Activated CD4-positive, alpha-beta T cell treated with anti-CD3 and anti-CD28 coated beads, Interleukin-2, amount 10 ng/mL, durations not matched to agents 24 days and 14 days (primary cell): ENCODE results near the gene TNFRSF9. TPM values are rescaled to one million over a fixed set of nuclear protein-coding genes. Genes with fewer than 3 reads are reported as not detected.
"Not testable (repeated sequence)": the region's sequence is repeated elsewhere in the genome, so short reads cannot be mapped to it uniquely, and the experiment has no call there.

Source experiments
- DNase-seq: peaks from one replicate; pipeline ENCODE4 v3.0.0; 2022
- H3K27ac Mint-ChIP-seq: one replicate; pipeline ENCODE4 v1.8.0; 2022; ENCODE audit warnings: mild to moderate bottlenecking, mixed read lengths
- H3K27me3 Mint-ChIP-seq: one replicate; pipeline ENCODE4 v1.8.0; 2022; ENCODE audit warnings: mixed read lengths
- H3K36me3 Mint-ChIP-seq: one replicate; pipeline ENCODE4 v1.8.0; 2022; ENCODE audit warnings: low read depth, mild to moderate bottlenecking, mixed read lengths
- H3K4me1 Mint-ChIP-seq: one replicate; pipeline ENCODE4 v1.8.0; 2021; ENCODE audit warnings: mixed read lengths
- H3K4me3 Mint-ChIP-seq: one replicate; pipeline ENCODE4 v1.8.0; 2022; ENCODE audit warnings: mild to moderate bottlenecking, moderate library complexity, mixed read lengths
- H3K9me3 Mint-ChIP-seq: one replicate; pipeline ENCODE4 v1.8.0; 2021; ENCODE audit warnings: mixed read lengths
- intact Hi-C: fragments of 100-400 bp; cut with micrococcal nuclease; formaldehyde crosslinking; loops from one replicate; pipeline ENCODE4 v1.15.1; 2023
- total RNA-seq: library from RNA; stranded (reverse); gene quantifications from 2 replicates; pipeline ENCODE4 v1.2.3, GENCODE V29; 2022

TNFRSF9 gene
- total RNA-seq, 1 donor from 2014 or later, result 30.9 TPM

DNA sequence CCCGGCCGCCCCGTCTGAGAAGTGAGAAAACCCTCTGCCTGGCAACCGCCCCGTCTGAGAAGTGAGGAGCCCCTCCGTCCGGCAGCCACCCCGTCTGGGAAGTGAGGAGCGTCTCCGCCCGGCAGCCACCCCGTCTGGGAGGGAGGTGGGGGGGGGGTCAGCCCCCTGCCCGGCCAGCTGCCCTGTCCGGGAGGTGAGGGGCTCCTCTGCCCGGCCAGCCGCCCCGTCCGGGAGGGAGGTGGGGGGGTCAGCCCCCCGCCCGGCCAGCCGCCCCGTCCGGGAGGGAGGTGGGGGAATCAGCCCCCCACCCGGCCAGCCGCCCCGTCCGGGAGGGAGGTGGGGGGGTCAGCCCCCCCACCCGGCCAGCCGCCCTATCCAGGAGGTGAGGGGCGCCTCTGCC, 12.2 kb upstream of the TNFRSF9 start:
- peaks cover 53% of the 10 kb centered on the region for H3K4me1 Mint-ChIP-seq
- H3K27ac Mint-ChIP-seq, DNase-seq, H3K9me3 Mint-ChIP-seq, intact Hi-C loops, H3K27me3 Mint-ChIP-seq, H3K4me3 Mint-ChIP-seq, H3K36me3 Mint-ChIP-seq: not testable (repeated sequence)

DNA sequence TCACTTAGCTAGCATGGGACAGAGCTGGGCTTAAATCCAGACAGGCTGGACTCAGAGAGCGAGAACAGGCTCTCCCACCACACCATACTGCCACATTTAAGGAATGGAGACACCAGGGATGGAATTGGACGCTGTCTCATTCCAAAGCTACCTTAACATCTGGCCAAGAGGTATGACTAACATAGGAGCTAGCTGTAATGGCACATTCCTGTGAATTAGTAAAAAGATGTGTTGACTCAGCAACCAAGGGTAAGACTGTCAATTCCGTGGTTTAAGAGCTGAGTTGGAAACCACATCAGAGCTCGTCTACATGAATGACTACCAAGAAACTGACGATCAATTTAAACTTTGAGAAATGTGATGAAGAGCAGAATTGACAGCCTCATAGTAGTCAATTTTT, 8.3 kb upstream of the TNFRSF9 start:
- Mint-ChIP-seq H3K27me3 (no peaks in the 10 kb centered on the region), H3K27ac (peak overlapping the region; percentile 79), H3K9me3 (no peaks in the 10 kb centered on the region), H3K36me3 (no peaks in the 10 kb centered on the region), H3K4me3 (peak overlapping the region; percentile 63), H3K4me1 (peaks cover 35% of the 10 kb centered on the region)
- peak; percentile 83 for DNase-seq
- intact Hi-C loops, result loop anchor here (1.0 kb wide), 2 partner anchors 9 to 47 kb away; partner anchors contain the start of gene TNFRSF9

DNA sequence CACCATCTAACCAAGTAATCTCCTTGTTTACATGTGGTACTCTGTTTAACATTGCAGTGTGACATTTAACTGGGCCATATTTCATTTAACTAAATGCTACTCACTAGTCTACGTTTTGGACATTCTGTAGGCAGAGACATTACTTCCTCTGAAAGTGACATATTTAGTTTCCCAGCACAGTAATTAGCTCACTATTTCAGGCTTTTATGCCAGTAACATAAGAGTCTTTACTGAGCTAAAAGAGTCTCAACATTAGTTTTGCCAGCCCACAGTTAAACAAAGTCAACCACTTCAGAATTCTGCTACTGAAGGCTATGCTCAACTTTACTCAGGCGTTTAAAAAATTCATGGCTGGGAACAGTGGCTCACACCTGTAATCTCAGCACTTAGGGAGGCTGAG, 2.6 kb upstream of the TNFRSF9 start:
- no peak for DNase-seq
- H3K27me3 Mint-ChIP-seq, result peaks cover 16% of the 10 kb centered on the region
- H3K4me1 Mint-ChIP-seq, result peaks cover 43% of the 10 kb centered on the region
- intact Hi-C loops, result loop anchor here (5.0 kb wide), 1 partner anchor 154 kb away; no protein-coding TSS in a partner anchor
- no peaks in the 10 kb centered on the region for H3K9me3 Mint-ChIP-seq
- H3K4me3 Mint-ChIP-seq, result peak overlapping the region; percentile 44
- peak overlapping the region; percentile 31 for H3K27ac Mint-ChIP-seq
- H3K36me3 Mint-ChIP-seq, result peaks cover 10% of the 10 kb centered on the region

DNA sequence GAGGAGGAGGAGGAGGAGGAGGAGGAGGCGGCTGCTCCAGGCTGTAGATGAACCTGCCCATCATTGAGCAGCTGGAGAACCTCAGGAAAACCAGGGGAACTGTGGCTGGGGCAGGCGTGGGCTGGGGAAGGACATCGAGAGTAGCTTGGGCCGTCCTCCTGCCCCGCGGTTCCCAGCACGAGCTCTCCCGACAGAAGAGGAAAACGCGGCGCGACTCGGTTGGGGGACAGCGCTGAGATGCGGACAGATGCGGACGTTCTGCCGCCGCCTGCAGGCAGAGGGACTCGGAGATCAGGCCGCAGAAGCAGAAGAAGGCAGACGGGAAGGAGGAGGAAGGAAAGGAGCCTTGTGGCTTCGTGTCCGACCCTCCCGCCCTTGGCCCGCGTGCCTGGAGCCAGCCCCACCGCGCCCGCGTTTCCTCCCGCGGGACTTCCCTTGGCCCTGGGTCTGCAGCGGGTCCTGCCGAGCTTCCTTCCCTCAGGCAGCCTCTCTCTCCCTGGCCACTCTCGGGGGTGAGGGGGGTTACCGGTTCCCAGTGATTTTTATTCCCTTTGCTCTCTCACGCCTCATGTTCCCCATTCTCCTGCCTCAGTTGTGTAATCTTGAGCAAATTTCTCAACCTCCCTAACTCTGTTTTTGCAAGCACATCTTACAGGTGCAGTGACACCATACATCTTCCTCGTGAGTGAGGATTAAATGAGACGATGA, 1.7 kb upstream of the TNFRSF9 start:
- intact Hi-C loops, result loop anchor here (5.0 kb wide), 1 partner anchor 155 kb away; no protein-coding TSS in a partner anchor
- Mint-ChIP-seq H3K4me1 (peaks cover 46% of the 10 kb centered on the region), H3K27me3 (peaks cover 19% of the 10 kb centered on the region), H3K36me3 (peaks cover 17% of the 10 kb centered on the region), H3K9me3 (no peaks in the 10 kb centered on the region), H3K27ac (peak overlapping the region; percentile 65), H3K4me3 (peak overlapping the region; percentile 78)
- DNase-seq, result peak; percentile 76

DNA sequence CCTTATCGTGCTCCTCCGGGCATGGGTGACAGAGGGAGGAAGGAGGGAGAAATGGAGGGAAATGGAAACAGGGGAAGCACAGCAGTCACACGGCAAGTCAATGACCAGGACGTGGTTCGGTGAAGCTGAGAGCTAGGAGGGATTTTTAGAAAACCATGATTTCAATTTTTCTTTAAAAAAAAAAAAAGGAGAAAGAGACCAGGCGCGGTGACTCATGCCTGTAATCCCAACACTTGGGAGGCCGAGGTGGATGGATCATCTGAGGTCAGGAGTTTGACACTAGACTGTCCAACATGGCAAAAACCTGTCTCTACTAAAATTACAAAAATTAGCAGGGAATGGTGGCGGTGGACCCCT, 776 bp upstream of the TNFRSF9 start:
- intact Hi-C loops, result loop anchor here (5.0 kb wide), 1 partner anchor 156 kb away; no protein-coding TSS in a partner anchor

DNA sequence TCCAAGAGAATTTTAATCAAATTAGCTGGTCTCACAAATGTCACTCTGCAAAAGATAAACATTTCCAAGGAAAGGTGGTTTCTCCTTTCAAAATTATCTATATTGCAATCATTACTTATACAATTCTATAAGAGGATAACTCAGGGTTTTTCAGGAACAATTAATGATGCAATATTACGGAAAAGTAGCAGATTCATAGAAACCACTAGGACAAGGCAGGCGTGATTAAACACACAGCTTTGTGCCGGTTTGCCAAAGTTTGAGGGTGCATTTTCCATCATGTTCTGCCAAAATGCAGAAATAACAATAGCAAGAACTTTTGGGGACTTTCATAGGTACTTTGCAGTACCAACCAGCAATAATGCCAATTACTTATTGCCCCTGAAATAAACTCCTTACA, 605 bp downstream of the TNFRSF9 start:
- H3K36me3 Mint-ChIP-seq, result peaks cover 33% of the 10 kb centered on the region
- peaks cover 52% of the 10 kb centered on the region for H3K4me1 Mint-ChIP-seq
- no peak for DNase-seq
- H3K9me3 Mint-ChIP-seq, result no peaks in the 10 kb centered on the region
- H3K27ac Mint-ChIP-seq, result peak overlapping the region; percentile 86
- H3K4me3 Mint-ChIP-seq, result peak overlapping the region; percentile 78
- peaks cover 19% of the 10 kb centered on the region for H3K27me3 Mint-ChIP-seq
- intact Hi-C loops, result loop anchor here (1.0 to 5.0 kb wide), 3 partner anchors 9 to 157 kb away; no protein-coding TSS in a partner anchor

More for the DNA sequence above, 776 bp upstream of the TNFRSF9 start:
- Mint-ChIP-seq H3K27ac (peak overlapping the region; percentile 86), H3K36me3 (peaks cover 21% of the 10 kb centered on the region), H3K27me3 (peaks cover 19% of the 10 kb centered on the region), H3K4me1 (peaks cover 50% of the 10 kb centered on the region), H3K4me3 (peak overlapping the region; percentile 78), H3K9me3 (no peaks in the 10 kb centered on the region)
- DNase-seq, result no peak

DNA sequence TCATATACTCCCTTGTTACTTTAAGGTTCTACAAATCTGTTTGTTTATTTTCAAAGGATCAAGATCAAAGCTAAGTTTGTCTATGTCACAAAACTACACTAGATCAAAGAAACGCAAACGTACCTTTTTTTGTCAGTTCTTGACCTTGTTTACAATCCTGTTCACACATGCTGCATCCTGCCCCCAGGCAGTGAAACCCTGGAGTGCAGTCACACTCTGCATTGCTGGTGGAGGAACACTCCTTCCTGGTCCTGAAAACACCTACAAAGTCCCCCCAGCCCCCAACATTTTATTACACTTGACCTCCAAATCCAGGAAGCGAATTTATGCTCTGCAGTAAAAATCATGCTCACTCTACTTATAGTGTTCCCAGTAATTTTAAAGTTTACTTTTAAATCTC, 2.6 kb downstream of the TNFRSF9 start:
- Mint-ChIP-seq H3K27me3 (peaks cover 18% of the 10 kb centered on the region), H3K36me3 (peaks cover 44% of the 10 kb centered on the region), H3K4me3 (peak overlapping the region; percentile 78), H3K4me1 (peaks cover 42% of the 10 kb centered on the region), H3K9me3 (no peaks in the 10 kb centered on the region), H3K27ac (no peak overlapping the region)
- no peak for DNase-seq
- intact Hi-C loops, result no loop called here

DNA sequence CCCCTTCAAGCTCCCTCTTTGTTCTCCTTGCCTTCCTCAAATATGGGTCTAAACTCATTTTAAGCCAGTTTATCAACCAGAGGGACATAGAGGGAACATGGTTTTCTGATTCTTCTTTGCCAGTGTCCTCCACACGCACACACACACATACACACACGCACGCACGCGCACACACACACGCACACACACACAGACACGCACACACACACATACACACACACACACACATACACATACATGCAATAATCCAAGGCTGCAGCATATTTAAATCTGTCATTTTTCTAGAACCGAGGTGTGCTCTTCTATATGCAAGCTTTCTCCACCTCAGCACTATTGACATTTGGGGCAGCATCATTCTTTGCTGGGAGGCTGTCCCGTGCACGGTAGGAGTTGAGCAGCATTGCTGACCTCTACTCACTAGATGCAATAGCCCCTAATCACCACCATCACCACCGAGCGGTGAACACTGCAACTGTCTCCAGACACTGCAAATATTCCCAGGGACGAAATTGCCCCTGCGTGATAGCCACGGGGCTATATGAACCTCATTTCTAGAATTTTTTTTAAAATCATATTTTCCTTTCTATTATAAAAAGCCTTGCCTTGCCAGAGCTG, 8.0 kb downstream of the TNFRSF9 start:
- intact Hi-C loops, result no loop called here
- Mint-ChIP-seq H3K27ac (no peak overlapping the region), H3K4me1 (peaks cover 28% of the 10 kb centered on the region), H3K27me3 (peaks cover 2% of the 10 kb centered on the region), H3K9me3 (no peaks in the 10 kb centered on the region), H3K36me3 (peaks cover 58% of the 10 kb centered on the region), H3K4me3 (no peak overlapping the region)
- DNase-seq, result no peak

DNA sequence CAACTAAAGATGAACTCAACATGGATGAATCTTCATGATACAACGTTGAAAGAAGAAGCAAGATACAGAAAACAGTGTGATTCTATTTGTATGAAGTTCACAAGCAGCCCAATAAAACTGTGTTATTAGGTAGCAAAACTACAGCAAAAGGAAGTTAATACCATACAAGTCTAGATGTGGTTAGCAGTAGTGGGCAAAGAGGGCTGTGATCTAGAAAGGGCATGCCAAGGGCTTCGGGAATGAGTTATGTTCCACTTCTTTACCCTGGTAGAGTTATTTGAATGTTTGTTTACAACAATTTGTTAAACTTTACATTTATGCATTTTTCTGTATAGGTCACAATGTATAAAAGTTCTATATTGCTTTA, 9.2 kb downstream of the TNFRSF9 start:
- peak overlapping the region; percentile 69 for H3K27ac Mint-ChIP-seq
- H3K27me3 Mint-ChIP-seq, result peaks cover 2% of the 10 kb centered on the region
- peak overlapping the region; percentile 63 for H3K4me3 Mint-ChIP-seq
- intact Hi-C loops, result loop anchor here (1.0 to 2.0 kb wide), 2 partner anchors 9 to 15 kb away; partner anchors contain the start of gene TNFRSF9
- H3K36me3 Mint-ChIP-seq, result peaks cover 61% of the 10 kb centered on the region
- H3K9me3 Mint-ChIP-seq, result no peaks in the 10 kb centered on the region
- DNase-seq, result no peak
- H3K4me1 Mint-ChIP-seq, result peaks cover 24% of the 10 kb centered on the region

DNA sequence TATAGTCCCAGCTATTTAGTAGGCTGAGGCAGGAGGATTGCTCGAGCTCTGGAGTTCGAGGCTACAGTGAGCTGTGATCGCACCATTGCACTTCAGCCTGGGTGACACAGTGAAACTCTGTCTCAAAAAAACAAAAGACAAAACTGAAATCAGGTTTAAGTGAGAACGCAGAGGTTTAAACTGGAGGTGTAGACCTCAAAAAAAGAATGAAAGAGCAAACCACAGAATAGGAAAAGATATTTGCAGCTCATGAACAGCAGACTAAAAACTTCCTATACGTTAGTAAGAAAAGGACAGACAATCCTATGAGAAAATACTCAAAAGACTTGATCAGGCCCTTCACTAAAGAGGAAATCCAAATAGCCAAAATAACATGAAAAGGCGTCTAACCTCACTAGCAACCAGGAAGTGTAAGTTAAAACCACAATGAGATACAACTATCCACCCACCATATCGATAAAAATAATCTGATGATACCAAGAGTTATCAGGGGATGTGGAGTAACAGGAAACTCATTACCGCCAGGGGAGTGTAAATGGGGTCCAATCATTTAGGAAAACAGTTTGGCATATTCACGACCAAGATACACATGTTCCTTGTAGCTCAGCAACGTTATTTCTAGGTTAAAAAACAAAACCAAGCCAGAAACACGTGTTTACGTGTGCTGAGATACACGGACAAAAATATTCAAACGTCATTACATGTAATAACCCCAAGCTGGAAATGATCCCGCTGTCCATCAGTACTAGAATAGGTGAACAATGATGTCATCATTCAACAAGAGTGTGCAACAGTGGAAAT, 9.8 kb downstream of the TNFRSF9 start:
- H3K4me3 Mint-ChIP-seq, result peak overlapping the region; percentile 63
- no peaks in the 10 kb centered on the region for H3K9me3 Mint-ChIP-seq
- no peak for DNase-seq
- H3K4me1 Mint-ChIP-seq, result peaks cover 24% of the 10 kb centered on the region
- H3K27ac Mint-ChIP-seq, result peak overlapping the region; percentile 69
- intact Hi-C loops, result loop anchor here (1.0 to 2.0 kb wide), 2 partner anchors 9 to 14 kb away; partner anchors contain the start of gene TNFRSF9
- peaks cover 55% of the 10 kb centered on the region for H3K36me3 Mint-ChIP-seq
- H3K27me3 Mint-ChIP-seq, result peaks cover 2% of the 10 kb centered on the region

DNA sequence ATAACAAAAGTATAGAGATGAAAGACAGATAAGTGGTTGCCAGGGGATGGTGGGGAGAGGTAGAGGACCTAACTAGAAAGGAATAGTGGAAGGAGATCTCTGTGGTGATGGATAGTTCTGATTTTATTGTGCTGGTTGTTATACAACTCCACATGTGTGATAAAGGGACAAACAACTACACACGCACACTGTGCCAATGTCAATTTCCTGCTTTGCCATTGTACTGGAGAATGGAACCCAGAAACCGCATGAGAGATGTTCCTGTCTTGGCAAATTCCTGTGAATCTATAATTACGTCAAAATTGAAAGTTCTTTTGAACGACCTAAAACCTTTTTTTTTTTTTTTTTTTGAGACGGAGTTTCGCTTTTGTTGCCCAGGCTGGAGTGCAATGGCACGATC, 11.0 kb downstream of the TNFRSF9 start:
- no peaks in the 10 kb centered on the region for H3K9me3 Mint-ChIP-seq
- DNase-seq, result no peak
- H3K4me3 Mint-ChIP-seq, result peak overlapping the region; percentile 20
- peak overlapping the region; percentile 55 for H3K27ac Mint-ChIP-seq
- peaks cover 2% of the 10 kb centered on the region for H3K27me3 Mint-ChIP-seq
- peaks cover 48% of the 10 kb centered on the region for H3K36me3 Mint-ChIP-seq
- peaks cover 22% of the 10 kb centered on the region for H3K4me1 Mint-ChIP-seq
- intact Hi-C loops, result loop anchor here (2.0 kb wide), 1 partner anchor 13 kb away; no protein-coding TSS in a partner anchor

DNA sequence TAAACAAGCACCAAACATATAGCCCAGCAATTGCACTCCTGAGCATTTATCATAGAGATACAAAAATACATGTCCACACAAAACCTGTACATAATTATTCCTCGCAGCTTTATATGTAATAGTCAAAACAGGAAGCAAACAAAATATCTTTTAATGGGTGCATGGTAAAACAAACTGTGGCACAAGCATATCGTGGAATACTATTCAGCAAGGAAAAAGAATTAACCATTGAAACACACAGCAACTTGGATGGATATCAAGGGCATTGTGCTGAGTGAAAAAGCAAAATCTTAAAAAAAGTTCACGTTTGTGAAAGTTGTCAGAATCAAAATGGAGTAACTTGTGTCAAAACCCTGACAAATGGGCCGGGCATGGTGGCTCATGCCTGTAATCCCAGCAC, 12.4 kb downstream of the TNFRSF9 start:
- peaks cover 43% of the 10 kb centered on the region for H3K36me3 Mint-ChIP-seq
- DNase-seq, result no peak
- H3K4me3 Mint-ChIP-seq, result no peak overlapping the region
- H3K27me3 Mint-ChIP-seq, result peaks cover 2% of the 10 kb centered on the region
- H3K9me3 Mint-ChIP-seq, result no peaks in the 10 kb centered on the region
- H3K27ac Mint-ChIP-seq, result no peak overlapping the region
- intact Hi-C loops, result no loop called here
- peaks cover 22% of the 10 kb centered on the region for H3K4me1 Mint-ChIP-seq

DNA sequence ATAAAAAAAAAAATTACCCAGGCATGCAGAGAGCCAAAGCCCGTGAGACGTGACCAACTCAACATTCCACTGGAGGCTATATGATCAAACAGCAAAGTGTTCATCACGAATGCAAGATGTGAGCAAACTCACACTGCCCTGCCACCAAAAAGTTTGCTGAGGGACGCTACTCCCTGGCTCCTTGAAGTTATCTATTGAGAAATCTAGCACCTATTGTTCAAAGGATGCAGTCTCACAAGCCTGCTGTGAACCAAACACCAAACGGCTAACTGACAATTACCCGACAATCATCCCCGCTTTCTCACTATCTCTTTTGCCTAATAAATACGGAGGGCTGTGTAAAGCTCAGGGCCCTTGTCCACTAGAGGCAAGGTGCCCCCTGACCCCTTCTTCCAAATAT, 13.6 kb downstream of the TNFRSF9 start:
- H3K9me3 Mint-ChIP-seq, H3K27me3 Mint-ChIP-seq, intact Hi-C loops, H3K27ac Mint-ChIP-seq, H3K4me3 Mint-ChIP-seq, DNase-seq: not testable (repeated sequence)
- Mint-ChIP-seq H3K4me1 (peaks cover 23% of the 10 kb centered on the region), H3K36me3 (peaks cover 38% of the 10 kb centered on the region)
